Stimulated activated CD4-positive, alpha-beta T cell treated with anti-CD3 and anti-CD28 coated beads, Interleukin-4, amount 100 ng/mL, for 48 hours (primary cell): ENCODE data around the gene SLC40A1.

Source experiments
- DNase-seq, 2 donors: peaks; one replicate each; pipeline ENCODE4 v3.0.0-alpha.2; 2020; ENCODE audit warnings: low read depth in 2 of 2

Gene SLC40A1

GRCh38 chr2:189512879-189513278, 67.7 kb downstream of the SLC40A1 start:
- DNase-seq = no peak

- no peak for DNase-seq
Measured at GRCh38 chr2:189511960-189512319, 68.6 kb downstream of the SLC40A1 start.

GRCh38 chr2:189511210-189511959, 69.2 kb downstream of the SLC40A1 start:
- DNase-seq = no peak
